GM19372 (cell line): ENCODE results near the gene SCUBE3.

Source experiments
- ATAC-seq: cut with Tn5 transposase; IDR thresholded peaks from one replicate; pipeline ENCODE4 v1.9.1; 2021; ENCODE audit warnings: mild to moderate bottlenecking, low read depth, moderate library complexity; ENCODE audit not compliant: unreplicated experiment

Gene SCUBE3

GRCh38 chr6:35296931-35297600, 83.3 kb downstream of the SCUBE3 start:
- ATAC-seq = no peak

GRCh38 chr6:35297601-35298481, 84.1 kb downstream of the SCUBE3 start, which contains the start of gene DEF6:
Gene DEF6 (plus strand): TSS chr6:35297818. CDS start chr6:35297857, 39 bp downstream.
- ATAC-seq = peak; percentile 88

GRCh38 chr6:35298625-35299140, 84.9 kb downstream of the SCUBE3 start:
- ATAC-seq = no peak

GRCh38 chr6:35299674-35300073, 85.9 kb downstream of the SCUBE3 start:
- ATAC-seq = no peak

GRCh38 chr6:35300848-35301247, 87.1 kb downstream of the SCUBE3 start:
- no peak for ATAC-seq
